Subcutaneous adipose tissue (tissue), 4 donors: ENCODE data around the gene RNF150. TPM values are rescaled to one million over a fixed set of nuclear protein-coding genes. Genes with fewer than 3 reads are reported as not detected.

ENCODE experiments used
- total RNA-seq, 4 donors: library from RNA; depleted of rRNA; stranded (reverse); fragments of >200 nt; gene quantifications; one replicate each; pipeline ENCODE4 v1.1.0, GENCODE V29; 2016
- TF ChIP-seq, protein P1 (sequence below): fragments of 450-650 bp; IDR thresholded peaks from one replicate; pipeline ENCODE4 v1.5.1; 2016; ENCODE audit warnings: low read depth, mild to moderate bottlenecking, control low read depth, antibody characterized with exemption, moderate library complexity

The RNF150 gene
- total RNA-seq, 4 donors from 2014 or later: 8.6 to 44.8 (median 22.6) TPM

- TF ChIP-seq, protein P1, sequence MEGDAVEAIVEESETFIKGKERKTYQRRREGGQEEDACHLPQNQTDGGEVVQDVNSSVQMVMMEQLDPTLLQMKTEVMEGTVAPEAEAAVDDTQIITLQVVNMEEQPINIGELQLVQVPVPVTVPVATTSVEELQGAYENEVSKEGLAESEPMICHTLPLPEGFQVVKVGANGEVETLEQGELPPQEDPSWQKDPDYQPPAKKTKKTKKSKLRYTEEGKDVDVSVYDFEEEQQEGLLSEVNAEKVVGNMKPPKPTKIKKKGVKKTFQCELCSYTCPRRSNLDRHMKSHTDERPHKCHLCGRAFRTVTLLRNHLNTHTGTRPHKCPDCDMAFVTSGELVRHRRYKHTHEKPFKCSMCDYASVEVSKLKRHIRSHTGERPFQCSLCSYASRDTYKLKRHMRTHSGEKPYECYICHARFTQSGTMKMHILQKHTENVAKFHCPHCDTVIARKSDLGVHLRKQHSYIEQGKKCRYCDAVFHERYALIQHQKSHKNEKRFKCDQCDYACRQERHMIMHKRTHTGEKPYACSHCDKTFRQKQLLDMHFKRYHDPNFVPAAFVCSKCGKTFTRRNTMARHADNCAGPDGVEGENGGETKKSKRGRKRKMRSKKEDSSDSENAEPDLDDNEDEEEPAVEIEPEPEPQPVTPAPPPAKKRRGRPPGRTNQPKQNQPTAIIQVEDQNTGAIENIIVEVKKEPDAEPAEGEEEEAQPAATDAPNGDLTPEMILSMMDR: no peak
Measured at GRCh38 chr4:140865253-140866217, 267.7 kb downstream of the RNF150 start.

DNA sequence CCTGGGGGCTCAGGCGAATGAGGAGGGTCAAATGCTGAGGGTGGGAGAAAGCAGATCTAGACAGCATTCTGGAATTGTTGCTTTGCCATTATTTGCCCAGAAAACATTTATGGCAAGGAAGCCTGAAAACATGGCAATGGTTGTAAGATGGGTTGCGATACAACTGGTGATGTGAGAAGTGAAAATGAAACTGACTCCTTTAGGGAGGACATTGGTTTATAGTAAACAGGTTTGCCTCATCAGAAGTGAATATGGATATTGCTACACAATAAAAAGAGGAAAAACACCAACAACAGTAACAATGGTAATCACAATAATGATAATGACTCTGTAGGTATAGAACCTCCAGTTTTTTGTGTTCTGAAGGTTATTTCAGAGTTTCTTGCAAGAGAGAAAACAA, 270.1 kb downstream of the RNF150 start:
- TF ChIP-seq, protein P1: no peak

DNA sequence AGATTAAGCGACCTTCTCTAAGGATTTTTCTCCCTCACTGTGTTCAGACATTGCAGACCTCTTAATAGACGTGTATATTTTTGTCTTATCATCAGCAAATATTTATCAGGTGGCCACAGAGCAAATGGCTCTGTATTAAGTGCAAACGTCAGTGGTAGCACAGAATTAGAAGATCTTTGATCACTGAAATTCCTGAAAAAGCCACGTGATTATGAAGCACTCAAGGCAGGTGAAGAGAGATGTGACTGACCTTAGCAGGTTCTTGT, 271.2 kb downstream of the RNF150 start:
- TF ChIP-seq, protein P1: no peak

DNA sequence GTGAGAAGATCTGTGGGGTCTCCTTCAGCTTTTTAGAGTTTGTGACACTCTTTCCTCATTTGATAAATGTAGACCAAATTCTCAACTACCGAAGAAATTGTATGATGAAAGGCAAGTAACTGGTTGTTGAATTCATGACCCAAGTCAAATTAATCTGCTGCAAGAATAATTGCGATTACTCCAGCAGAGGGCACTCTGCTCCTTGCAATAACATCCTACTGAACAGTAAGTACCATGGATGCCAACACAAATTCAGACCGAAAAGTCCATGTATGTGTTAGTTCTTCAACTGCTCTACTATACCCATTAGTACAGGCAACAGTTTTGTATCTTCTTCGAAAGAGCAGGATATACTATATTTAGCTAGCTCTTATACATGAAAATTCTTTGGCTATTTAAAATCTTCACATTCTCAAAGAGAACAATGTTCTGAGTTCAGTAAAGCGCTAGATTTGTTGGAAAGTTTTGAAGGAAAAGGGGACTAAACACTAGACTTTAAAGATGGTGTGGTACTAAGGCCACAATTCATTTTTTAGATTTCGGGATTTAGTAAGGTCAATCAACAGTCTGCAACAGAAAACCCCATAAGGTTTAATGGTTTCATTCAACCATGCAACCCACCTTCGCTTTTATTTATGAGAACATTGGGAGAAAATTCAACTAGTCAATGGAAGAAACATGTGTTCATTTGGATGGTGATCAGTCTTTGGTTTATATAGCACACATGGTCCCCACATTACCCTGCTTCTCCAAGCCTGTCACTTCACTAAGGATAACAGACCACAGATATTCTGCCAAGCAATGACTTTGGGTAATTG, 271.7 kb downstream of the RNF150 start:
- TF ChIP-seq, protein P1: no peak

GRCh38 chr4:140858897-140859296, 274.4 kb downstream of the RNF150 start:
- TF ChIP-seq, protein P1: no peak

- TF ChIP-seq, protein P1: no peak
Measured at GRCh38 chr4:140857111-140857510, 276.2 kb downstream of the RNF150 start.

- TF ChIP-seq, protein P1: no peak
Measured at GRCh38 chr4:140856621-140857062, 276.6 kb downstream of the RNF150 start.
